Fibroblast of mammary gland (primary cell): ENCODE results near the gene PROKR1.
"Not testable (repeated sequence)": the region's sequence is repeated elsewhere in the genome, so short reads cannot be mapped to it uniquely, and the experiment has no call there.

Experiments
- DNase-seq: peaks from one replicate; pipeline ENCODE4 v3.0.0-alpha.2; 2010; ENCODE audit warnings: low read depth
- H3K4me3 ChIP-seq: 2 replicates; pipeline ENCODE4 v1.5.1; 2011; ENCODE audit warnings: low read depth, mild to moderate bottlenecking, low read length, moderate library complexity; ENCODE audit not compliant: control insufficient read depth
- CTCF ChIP-seq: conservative IDR thresholded peaks from 2 replicates; pipeline ENCODE4 v1.5.1; 2011; ENCODE audit warnings: low read depth, low read length, inconsistent platforms; ENCODE audit not compliant: control insufficient read depth, insufficient read depth

The PROKR1 gene

GRCh38 chr2:68643011-68643873 is at the start of gene PROKR1:
TSS of gene PROKR1 (plus strand) at chr2:68643579. CDS start at chr2:68645822, 2,243 bp downstream.
- DNase-seq: no peak
- H3K4me3 ChIP-seq: peak within 1 kb of the TSS; percentile 6
- no peak for TF ChIP-seq CTCF

GRCh38 chr2:68594041-68594440 is 49.3 kb upstream of the PROKR1 start:
- H3K4me3 ChIP-seq: no peak overlapping the region
- no peak for DNase-seq
- TF ChIP-seq CTCF: no peak

GRCh38 chr2:68594674-68595492 is 48.5 kb upstream of the PROKR1 start:
- H3K4me3 ChIP-seq: no peak overlapping the region
- peak; percentile 89 for TF ChIP-seq CTCF
- DNase-seq: peak; percentile 49

- DNase-seq, H3K4me3 ChIP-seq: not testable (repeated sequence)
These were observed 47.9 kb upstream of the PROKR1 start for GRCh38 chr2:68595493-68595785.

GRCh38 chr2:68600495-68600894 is 42.9 kb upstream of the PROKR1 start:
- not testable (repeated sequence) for H3K4me3 ChIP-seq, DNase-seq

- no peak for DNase-seq
- TF ChIP-seq CTCF: no peak
- no peak overlapping the region for H3K4me3 ChIP-seq
These were observed 40.3 kb upstream of the PROKR1 start for GRCh38 chr2:68603059-68603458.

GRCh38 chr2:68604077-68604476 is 39.3 kb upstream of the PROKR1 start:
- TF ChIP-seq CTCF: no peak
- no peak overlapping the region for H3K4me3 ChIP-seq
- no peak for DNase-seq
